WTC11 (cell line): ENCODE data around the gene TECR. TPM values are rescaled to one million over a fixed set of nuclear protein-coding genes. Genes with fewer than 3 reads are reported as not detected.
A peak's percentile ranks its signal among the peaks of the same experiment; 100 is the strongest.
"Not testable (repeated sequence)": the region's sequence is repeated elsewhere in the genome, so short reads cannot be mapped to it uniquely, and the experiment has no call there.

Experiments used
- ATAC-seq: fragments of 200-7000 bp; cut with Tn5 transposase; 2 replicates; pipeline ENCODE4 v1.10.0; 2021; ENCODE audit warnings: mild to moderate bottlenecking, moderate library complexity
- CTCF ChIA-PET: fragments of 300-600 bp; sonication (Branson Sonifier 250); formaldehyde crosslinking; loops from one replicate; lab custom pipeline; 2021; ENCODE audit warnings: antibody characterized with exemption; lab: Charles Lee
- POLR2A ChIA-PET: fragments of 350-600 bp; sonication (Branson Sonifier 250); formaldehyde crosslinking; loops from one replicate; lab custom pipeline; 2021; ENCODE audit warnings: antibody characterized with exemption; lab: Charles Lee
- DNase-seq: peaks from one replicate; pipeline ENCODE4 v3.0.0; 2021; ENCODE audit warnings: low spot score
- H3K27ac Mint-ChIP-seq: 2 replicates; pipeline ENCODE4 v1.8.0; 2021; ENCODE audit warnings: mixed read lengths
- H3K27me3 Mint-ChIP-seq: 2 replicates; pipeline ENCODE4 v1.8.0; 2021; ENCODE audit warnings: low read depth, mild to moderate bottlenecking, moderate library complexity, mixed read lengths
- H3K36me3 Mint-ChIP-seq: 2 replicates; pipeline ENCODE4 v1.8.0; 2021; ENCODE audit warnings: mixed read lengths
- H3K4me1 Mint-ChIP-seq: 2 replicates; pipeline ENCODE4 v1.8.0; 2022; ENCODE audit warnings: mixed read lengths
- H3K4me3 Mint-ChIP-seq: 2 replicates; pipeline ENCODE4 v1.8.0; 2021; ENCODE audit warnings: mild to moderate bottlenecking, moderate library complexity, mixed read lengths
- H3K9me3 Mint-ChIP-seq: 2 replicates; pipeline ENCODE4 v1.8.0; 2021; ENCODE audit warnings: mixed read lengths
- ATF6 ChIP-seq: sonication (generic); formaldehyde crosslinking; IDR thresholded peaks from 2 replicates; pipeline ENCODE4 v1.8.1; 2023; ENCODE audit warnings: mild to moderate bottlenecking, missing genetic modification reagents
- ESRRA ChIP-seq: sonication (generic); formaldehyde crosslinking; IDR thresholded peaks from 2 replicates; pipeline ENCODE4 v1.8.1; 2022; ENCODE audit warnings: mild to moderate bottlenecking, missing genetic modification reagents, borderline replicate concordance
- FOXJ3 ChIP-seq: sonication (generic); formaldehyde crosslinking; IDR thresholded peaks from 2 replicates; pipeline ENCODE4 v1.9.0; 2021; ENCODE audit warnings: missing genetic modification reagents, mild to moderate bottlenecking, borderline replicate concordance
- FOXK1 ChIP-seq: sonication (generic); formaldehyde crosslinking; IDR thresholded peaks from 2 replicates; pipeline ENCODE4 v1.8.0; 2022; ENCODE audit warnings: mild to moderate bottlenecking, moderate library complexity, missing genetic modification reagents
- GTF2I ChIP-seq: fragments of 250-450 bp; sonication (Bioruptor Pico); conservative IDR thresholded peaks from 2 replicates; pipeline ENCODE4 v1.4.0; 2021; ENCODE audit warnings: mild to moderate bottlenecking
- HMGA2 ChIP-seq: fragments of 250-450 bp; sonication (Bioruptor Pico); IDR thresholded peaks from 2 replicates; pipeline ENCODE4 v1.4.0; 2021; ENCODE audit warnings: mild to moderate bottlenecking, moderate library complexity
- KAT7 ChIP-seq: sonication (generic); formaldehyde crosslinking; IDR thresholded peaks from 2 replicates; pipeline ENCODE4 v1.8.1; 2023; ENCODE audit warnings: missing genetic modification reagents, mild to moderate bottlenecking, borderline replicate concordance
- MLX ChIP-seq: sonication (generic); formaldehyde crosslinking; IDR thresholded peaks from 2 replicates; pipeline ENCODE4 v1.8.1; 2023; ENCODE audit warnings: mild to moderate bottlenecking, missing genetic modification reagents, moderate library complexity
- RELA ChIP-seq: sonication (generic); formaldehyde crosslinking; IDR thresholded peaks from 2 replicates; pipeline ENCODE4 v1.8.1; 2022; ENCODE audit warnings: missing genetic modification reagents, mild to moderate bottlenecking, borderline replicate concordance
- ZNF219 ChIP-seq: sonication (generic); formaldehyde crosslinking; IDR thresholded peaks from 2 replicates; pipeline ENCODE4 v1.8.0; 2023; ENCODE audit warnings: missing genetic modification reagents, mild to moderate bottlenecking, borderline replicate concordance
- total RNA-seq: library from RNA; stranded (reverse); gene quantifications from 3 replicates; pipeline ENCODE4 v1.2.3, GENCODE V29; 2021

The TECR gene
- total RNA-seq, 1 experiment from 2014 or later: 161 TPM

- Mint-ChIP-seq H3K27ac (peak overlapping the region; percentile 51; the same call in 1 of the 2 replicates), H3K36me3 (no peaks in the 10 kb centered on the region), H3K4me1 (peaks cover 8% of the 10 kb centered on the region; the same call in 1 of the 2 replicates), H3K27me3 (no peaks in the 10 kb centered on the region; the same call in 1 of the 2 replicates), H3K4me3 (no peak overlapping the region), H3K9me3 (no peaks in the 10 kb centered on the region)
- DNase-seq (no peak), ATAC-seq (peak; percentile 79)
- ChIA-PET POLR2A (no interaction called here), CTCF (interaction anchor here (0.7 to 7.4 kb wide), 2 partner anchors 109 to 1492 kb away, joined by 4 to 224 read pairs; partner anchors contain the start of gene ZNF333)
- TF ChIP-seq HMGA2 (CRISPR knock-in tag) (no peak), ATF6 (CRISPR knock-in tag) (no peak), FOXJ3 (CRISPR knock-in tag) (no peak), ZNF219 (CRISPR knock-in tag) (no peak)
Observed at GRCh38 chr19:14577885-14578427, 48.6 kb downstream of the TECR start.

GRCh38 chr19:14580623-14581237 is 51.3 kb downstream of the TECR start:
- TF ChIP-seq KAT7 (CRISPR knock-in tag) (no peak), GTF2I (CRISPR knock-in tag) (peak; percentile 66; the same call in 1 of the 2 replicates)
- TF ChIP-seq, all 79 proteins: peak for 1
- DNase-seq (no peak), ATAC-seq (peak; percentile 18; the same call in 1 of the 2 replicates)
- POLR2A ChIA-PET: no interaction called here
- H3K4me1 Mint-ChIP-seq: peaks cover 5% of the 10 kb centered on the region
- CTCF ChIA-PET: interaction anchor here (1.6 kb wide), 1 partner anchor 106 kb away, joined by 7 read pairs; no protein-coding TSS in a partner anchor
- no peaks in the 10 kb centered on the region for H3K36me3 Mint-ChIP-seq
- H3K27ac Mint-ChIP-seq: no peak overlapping the region
- peaks cover 3% of the 10 kb centered on the region for H3K27me3 Mint-ChIP-seq
- no peak overlapping the region for H3K4me3 Mint-ChIP-seq
- H3K9me3 Mint-ChIP-seq: no peaks in the 10 kb centered on the region

GRCh38 chr19:14582894-14583340 is 53.5 kb downstream of the TECR start, which contains the start of gene CLEC17A:
TSS of gene CLEC17A (plus strand) at chr19:14583084. CDS start at chr19:14583161, 77 bp downstream.
- Mint-ChIP-seq H3K36me3 (no peaks in the 10 kb centered on the region), H3K9me3 (no peaks in the 10 kb centered on the region), H3K4me3 (no peak within 1 kb of the TSS), H3K4me1 (peaks cover 5% of the 10 kb centered on the region), H3K27ac (no peak within 1 kb of the TSS), H3K27me3 (peaks cover 9% of the 10 kb centered on the region)
- CTCF ChIA-PET: no interaction called here
- DNase-seq: no peak
- ATAC-seq: no peak
- POLR2A ChIA-PET: no interaction called here
- no peak for TF ChIP-seq ZNF219 (CRISPR knock-in tag)
- TF ChIP-seq RELA (CRISPR knock-in tag): no peak
- TF ChIP-seq FOXK1: no peak
- TF ChIP-seq ESRRA (CRISPR knock-in tag): no peak
- TF ChIP-seq KAT7 (CRISPR knock-in tag): no peak
- no peak for TF ChIP-seq MLX (CRISPR knock-in tag)

GRCh38 chr19:14584372-14584771 is 55.0 kb downstream of the TECR start:
- POLR2A ChIA-PET, ATAC-seq, H3K4me1 Mint-ChIP-seq, H3K9me3 Mint-ChIP-seq, H3K36me3 Mint-ChIP-seq, H3K27ac Mint-ChIP-seq, DNase-seq, CTCF ChIA-PET, H3K4me3 Mint-ChIP-seq: not testable (repeated sequence)
- H3K27me3 Mint-ChIP-seq: peaks cover 11% of the 10 kb centered on the region

GRCh38 chr19:14585187-14585586 is 55.8 kb downstream of the TECR start:
- POLR2A ChIA-PET: not testable (repeated sequence)

GRCh38 chr19:14589433-14589832 is 60.0 kb downstream of the TECR start:
- ATAC-seq, H3K9me3 Mint-ChIP-seq, H3K36me3 Mint-ChIP-seq, DNase-seq, POLR2A ChIA-PET, H3K4me1 Mint-ChIP-seq, H3K27ac Mint-ChIP-seq, H3K4me3 Mint-ChIP-seq, CTCF ChIA-PET: not testable (repeated sequence)
- peaks cover 16% of the 10 kb centered on the region for H3K27me3 Mint-ChIP-seq

More at GRCh38 chr19:14585187-14585586, 55.8 kb downstream of the TECR start:
- H3K36me3 Mint-ChIP-seq, H3K27ac Mint-ChIP-seq, H3K4me1 Mint-ChIP-seq, DNase-seq, H3K4me3 Mint-ChIP-seq, ATAC-seq, H3K9me3 Mint-ChIP-seq, CTCF ChIA-PET: not testable (repeated sequence)
- H3K27me3 Mint-ChIP-seq: peaks cover 11% of the 10 kb centered on the region
